T-helper 1 cell treated with Interleukin-12 subunit alpha and Interleukin-12 subunit beta and Interleukin-4 antibody, amounts not matched to agents 30 ng/mL and 1 ng/mL, for 36 hours (primary cell): ENCODE data around the gene PIBF1. TPM values are rescaled to one million over a fixed set of nuclear protein-coding genes. Genes with fewer than 3 reads are reported as not detected.
"Not testable (repeated sequence)": the region's sequence is repeated elsewhere in the genome, so short reads cannot be mapped to it uniquely, and the experiment has no call there.

Experiments used
- intact Hi-C: fragments of 100-400 bp; cut with micrococcal nuclease; formaldehyde crosslinking; loops from one replicate; pipeline ENCODE4 v1.15.1; 2024
- total RNA-seq: library from RNA; stranded (reverse); gene quantifications from 2 replicates; pipeline ENCODE4 v1.2.3, GENCODE V29; 2022

Gene PIBF1
- total RNA-seq, 1 donor from 2014 or later = 22.1 TPM

DNA sequence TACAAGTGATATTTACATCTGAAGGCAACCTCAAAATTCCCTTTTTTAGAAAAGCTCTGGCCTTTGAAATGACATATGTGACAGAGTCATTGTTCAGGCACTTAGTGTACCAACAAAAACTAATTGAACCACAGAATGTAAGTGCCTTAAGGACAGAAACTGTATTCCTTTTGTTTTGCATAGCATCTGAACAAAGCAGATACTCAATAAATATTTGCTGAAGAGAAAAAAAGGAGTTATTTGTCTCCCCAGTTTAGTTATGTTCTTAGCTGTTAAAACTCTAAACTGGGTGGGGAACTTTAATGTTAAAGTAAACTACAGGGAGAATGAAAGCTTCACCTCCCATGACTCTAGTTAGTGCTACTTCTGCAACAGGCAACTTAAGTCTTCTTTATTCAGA is 220.0 kb downstream of the PIBF1 start:
- intact Hi-C loops = no loop called here

GRCh38 chr13:73011751-73012150 is 229.8 kb downstream of the PIBF1 start:
- intact Hi-C loops = no loop called here

DNA sequence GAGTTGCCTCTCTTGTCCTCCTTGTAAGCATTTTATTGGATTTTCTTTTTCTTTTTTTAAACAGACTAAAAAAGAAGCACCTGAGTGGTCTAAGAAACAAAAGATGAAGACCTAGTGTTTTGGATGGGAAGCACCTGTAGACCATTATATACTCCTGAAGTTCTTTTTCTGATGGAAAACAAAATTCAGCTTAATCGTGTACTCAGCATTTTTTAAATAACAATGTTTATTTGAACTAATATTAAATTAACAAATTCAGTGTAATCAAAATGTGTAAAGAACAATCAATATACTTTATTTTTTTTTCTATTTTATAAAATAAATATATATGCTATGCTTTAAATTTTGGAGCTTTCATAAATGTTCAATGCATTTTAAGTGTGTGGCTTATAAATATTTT is 233.9 kb downstream of the PIBF1 start:
- intact Hi-C loops = no loop called here

- intact Hi-C loops = no loop called here
Measured at GRCh38 chr13:73018336-73018735, 236.4 kb downstream of the PIBF1 start.

GRCh38 chr13:73025217-73026012 is 243.5 kb downstream of the PIBF1 start:
- intact Hi-C loops = no loop called here

- intact Hi-C loops = no loop called here
Measured at GRCh38 chr13:73034901-73035300, 253.0 kb downstream of the PIBF1 start.

DNA sequence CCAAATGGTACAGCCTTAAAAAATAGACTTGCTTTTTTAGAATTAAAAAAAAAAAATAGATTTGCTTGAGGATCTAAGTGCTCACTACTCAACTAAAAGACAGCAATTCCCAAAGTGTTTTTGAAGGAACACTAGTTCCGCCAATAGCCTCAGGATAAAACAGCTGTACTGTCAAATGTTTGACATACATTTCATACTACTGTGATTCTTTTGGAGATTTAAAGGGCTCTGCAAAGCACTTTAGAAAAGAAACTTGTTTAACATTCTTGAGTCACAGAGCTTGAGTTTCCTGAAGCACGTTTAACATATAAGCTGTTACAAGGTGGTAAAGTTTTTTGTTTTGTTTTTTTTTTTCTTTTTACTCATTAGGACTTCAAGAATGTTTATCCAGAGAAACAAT is 253.7 kb downstream of the PIBF1 start:
- intact Hi-C loops = no loop called here

DNA sequence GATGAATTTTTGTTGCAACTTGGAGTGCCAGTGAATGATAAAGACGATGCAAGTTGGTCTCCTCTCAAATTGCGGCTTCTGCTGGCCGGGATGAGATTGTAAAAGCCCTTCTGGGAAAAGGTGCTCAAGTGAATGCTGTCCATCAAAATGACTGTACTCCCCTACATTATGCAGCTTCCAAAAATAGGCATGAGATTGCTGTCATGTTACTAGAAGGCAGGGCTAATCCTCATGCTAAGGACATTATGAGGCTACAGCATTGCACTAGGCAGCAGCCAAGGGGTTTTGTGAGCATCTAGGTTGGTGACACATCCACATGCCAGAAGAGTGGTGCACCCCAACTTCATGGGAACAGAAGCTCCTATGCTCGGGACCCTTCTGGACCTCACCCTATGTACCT is 254.6 kb downstream of the PIBF1 start:
- intact Hi-C loops = no loop called here

DNA sequence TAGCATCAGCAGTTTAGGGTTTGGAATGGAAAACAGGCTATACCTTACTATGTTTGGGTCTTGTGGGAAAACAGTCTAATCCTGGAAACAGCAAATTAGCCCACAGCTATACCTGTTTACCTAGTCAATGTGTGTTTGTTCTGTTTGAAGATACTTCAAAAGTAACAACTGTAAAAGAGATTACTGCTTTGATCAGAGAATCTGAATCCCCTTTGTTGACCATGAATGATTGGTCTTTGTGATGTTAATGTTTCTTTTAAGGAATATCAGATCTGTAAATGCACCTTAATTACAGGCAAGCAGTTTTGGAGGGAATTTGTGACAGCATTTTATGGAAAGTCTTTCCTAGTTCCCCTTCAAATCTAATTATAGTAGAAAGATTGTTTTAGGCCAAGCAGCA is 256.1 kb downstream of the PIBF1 start:
- intact Hi-C loops = no loop called here

GRCh38 chr13:73039201-73040108 is 257.5 kb downstream of the PIBF1 start:
- intact Hi-C loops = no loop called here

DNA sequence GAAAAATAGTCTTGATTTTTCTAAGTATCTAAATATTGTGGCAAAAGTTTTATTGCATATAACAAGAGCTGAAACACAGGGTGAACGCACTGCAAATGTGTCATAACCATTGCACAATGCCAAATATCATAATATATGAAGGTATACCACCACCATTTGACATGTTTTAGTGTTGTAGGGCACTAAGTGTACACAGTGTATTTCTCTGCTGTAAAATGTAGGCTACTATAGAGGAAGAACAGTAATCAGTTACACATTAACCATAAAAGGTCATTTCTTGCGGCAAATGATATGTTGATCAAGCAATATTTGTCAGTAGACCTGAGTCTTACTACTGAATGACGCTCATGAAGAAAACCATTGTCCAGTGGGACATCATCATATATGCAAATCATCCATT is 258.6 kb downstream of the PIBF1 start:
- intact Hi-C loops = no loop called here

DNA sequence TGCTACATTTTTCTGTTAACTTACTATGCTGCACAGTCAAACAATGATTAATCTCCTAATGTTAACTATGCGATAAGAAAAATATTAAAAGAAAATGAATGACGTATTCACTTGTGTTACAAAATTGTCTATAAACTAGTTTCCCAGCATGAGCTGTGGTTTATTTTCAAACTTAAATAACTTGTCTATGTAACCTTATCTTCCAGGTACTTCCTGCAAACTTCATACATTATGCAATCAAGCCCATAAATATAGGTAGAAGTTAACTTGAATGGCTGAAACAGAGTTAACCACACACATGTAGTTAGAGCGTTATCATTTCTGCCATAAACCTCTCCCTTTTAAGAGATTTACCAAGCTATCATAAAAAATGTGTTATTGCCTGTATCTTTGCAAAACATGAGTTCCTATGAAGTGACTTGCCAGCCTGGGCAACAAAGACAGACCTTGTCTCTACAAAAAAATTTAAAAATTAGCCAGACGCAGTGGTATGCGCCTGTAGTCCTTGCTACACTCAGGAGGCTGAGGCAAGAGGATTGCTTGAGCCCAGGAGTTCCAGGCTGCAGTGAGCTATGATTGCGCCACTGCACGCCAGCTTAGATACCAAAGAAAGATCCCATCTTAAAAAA is 259.1 kb downstream of the PIBF1 start:
- intact Hi-C loops = no loop called here

GRCh38 chr13:73045031-73045430 is 263.1 kb downstream of the PIBF1 start:
- intact Hi-C loops = no loop called here

DNA sequence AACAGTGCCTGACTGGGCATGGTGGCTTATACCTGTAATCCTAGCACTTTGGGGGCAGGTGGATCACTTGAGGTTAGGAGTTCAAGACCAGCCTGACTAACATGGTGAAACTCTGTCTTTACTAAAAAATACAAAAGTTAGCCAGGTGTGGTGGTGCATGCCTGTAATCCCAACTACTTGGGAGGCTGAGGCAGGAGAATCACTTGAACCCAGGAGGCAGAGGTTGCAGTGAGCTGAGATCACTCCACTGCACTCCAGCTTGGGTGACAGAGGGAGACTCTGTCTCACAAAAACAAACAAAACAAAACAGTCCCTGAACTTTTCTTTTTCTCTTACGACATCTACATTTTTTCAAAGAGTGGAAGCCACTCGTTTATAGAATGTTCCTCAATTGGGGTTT is 266.7 kb downstream of the PIBF1 start:
- intact Hi-C loops = not testable (repeated sequence)

- intact Hi-C loops = loop anchor here (5.0 to 10.0 kb wide), 5 partner anchors 210 to 1233 kb away; no protein-coding TSS in a partner anchor
Measured at GRCh38 chr13:73054712-73055111, 272.8 kb downstream of the PIBF1 start.

GRCh38 chr13:73055813-73056564 is 274.1 kb downstream of the PIBF1 start:
- intact Hi-C loops = loop anchor here (5.0 to 10.0 kb wide), 5 partner anchors 211 to 1231 kb away; no protein-coding TSS in a partner anchor

GRCh38 chr13:73056565-73056962 is 274.6 kb downstream of the PIBF1 start:
- intact Hi-C loops = loop anchor here (5.0 to 10.0 kb wide), 5 partner anchors 212 to 1231 kb away; no protein-coding TSS in a partner anchor

GRCh38 chr13:73057284-73058063 is 275.5 kb downstream of the PIBF1 start:
- intact Hi-C loops = loop anchor here (1.0 to 10.0 kb wide), 12 partner anchors 33 to 1230 kb away; partner anchors contain the start of genes BORA, DIS3, KLF12 and MZT1

DNA sequence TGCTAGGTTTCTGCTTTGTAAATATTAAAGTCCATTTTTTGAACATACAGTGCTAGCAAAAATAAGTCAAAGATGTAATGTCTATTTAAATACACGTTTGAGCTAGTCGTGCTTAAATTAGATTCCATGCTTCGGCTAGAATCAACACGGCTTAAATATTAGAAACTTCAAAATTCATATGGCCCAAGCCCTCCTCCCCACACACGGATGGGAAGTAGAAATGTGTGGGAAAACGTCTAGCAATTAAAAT is 276.1 kb downstream of the PIBF1 start:
- intact Hi-C loops = loop anchor here (1.0 to 10.0 kb wide), 12 partner anchors 33 to 1229 kb away; partner anchors contain the start of genes BORA, DIS3, KLF12 and MZT1

DNA sequence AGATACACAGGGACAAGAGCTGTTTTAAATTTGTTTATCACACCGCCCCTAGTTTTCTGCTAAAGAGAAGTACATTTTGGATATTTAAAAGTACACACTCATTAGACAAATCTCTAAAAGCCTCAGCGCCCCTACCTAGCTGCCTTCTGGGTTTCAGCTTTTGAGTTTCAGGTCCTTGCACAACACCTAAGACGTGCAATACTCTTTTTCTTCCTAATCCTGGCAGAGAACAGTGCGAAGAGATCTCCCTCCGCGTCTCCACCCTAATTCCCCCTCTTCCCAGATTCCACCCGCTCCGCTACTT is 276.5 kb downstream of the PIBF1 start:
- intact Hi-C loops = loop anchor here (1.0 to 10.0 kb wide), 12 partner anchors 32 to 1229 kb away; partner anchors contain the start of genes BORA, DIS3, KLF12 and MZT1
